H9 (cell line): Measurements from ENCODE around the gene PLAAT1. TPM values are rescaled to one million over a fixed set of nuclear protein-coding genes. Genes with fewer than 3 reads are reported as not detected.

Experiments used
- DNase-seq: peaks from one replicate; pipeline ENCODE4 v3.0.0-alpha.2; 2017
- H2AFZ ChIP-seq: one replicate; pipeline ENCODE4 v1.6.1; 2013; ENCODE audit warnings: mild to moderate bottlenecking, low read length, control low read depth, moderate library complexity
- H2AK5ac ChIP-seq: 2 replicates; pipeline ENCODE4 v1.6.1; 2013; ENCODE audit warnings: low read length, control low read depth, mixed read lengths; ENCODE audit not compliant: insufficient read length
- H2BK120ac ChIP-seq: one replicate; pipeline ENCODE4 v1.6.1; 2013; ENCODE audit warnings: low read depth, mild to moderate bottlenecking, low read length, control low read depth, inconsistent platforms; ENCODE audit not compliant: poor library complexity, severe bottlenecking
- H2BK12ac ChIP-seq: 2 replicates; pipeline ENCODE4 v1.6.1; 2013; ENCODE audit warnings: low read length, control low read depth, mixed read lengths, low read depth; ENCODE audit not compliant: insufficient read length
- H2BK15ac ChIP-seq: 2 replicates; pipeline ENCODE4 v1.6.1; 2013; ENCODE audit warnings: low read depth, low read length, control low read depth
- H2BK20ac ChIP-seq: one replicate; pipeline ENCODE4 v1.6.1; 2013; ENCODE audit warnings: low read depth, mild to moderate bottlenecking, low read length, control low read depth, inconsistent platforms; ENCODE audit not compliant: poor library complexity, severe bottlenecking
- H2BK5ac ChIP-seq: 2 replicates; pipeline ENCODE4 v1.6.1; 2013; ENCODE audit warnings: low read length, control low read depth, mixed read lengths; ENCODE audit not compliant: insufficient read length
- H3K14ac ChIP-seq: 2 replicates; pipeline ENCODE4 v1.6.1; 2013; ENCODE audit warnings: low read length, control low read depth; ENCODE audit not compliant: insufficient read depth
- H3K18ac ChIP-seq: 2 replicates; pipeline ENCODE4 v1.6.1; 2013; ENCODE audit warnings: low read depth, mild to moderate bottlenecking, mixed read lengths, low read length, control low read depth; ENCODE audit not compliant: insufficient read length
- H3K23ac ChIP-seq: 2 replicates; pipeline ENCODE4 v1.6.1; 2013; ENCODE audit warnings: low read length, control low read depth, mixed read lengths, low read depth; ENCODE audit not compliant: insufficient read length
- H3K23me2 ChIP-seq: 2 replicates; pipeline ENCODE4 v1.6.1; 2013; ENCODE audit warnings: low read depth, mild to moderate bottlenecking, mixed read lengths, low read length, control low read depth; ENCODE audit not compliant: insufficient read length, poor library complexity, severe bottlenecking
- H3K27ac ChIP-seq: 2 replicates; pipeline ENCODE4 v1.5.1; 2013; ENCODE audit warnings: low read length, control low read depth, mixed read lengths, low read depth; ENCODE audit not compliant: insufficient read length
- H3K27me3 ChIP-seq: 2 replicates; pipeline ENCODE4 v1.6.1; 2013; ENCODE audit warnings: low read length, control low read depth, inconsistent platforms; ENCODE audit not compliant: insufficient read depth
- H3K4ac ChIP-seq: 2 replicates; pipeline ENCODE4 v1.6.1; 2013; ENCODE audit warnings: low read depth, mild to moderate bottlenecking, control low read depth, inconsistent platforms, low read length, moderate library complexity
- H3K4me1 ChIP-seq: 2 replicates; pipeline ENCODE4 v1.6.1; 2013; ENCODE audit warnings: low read length, control low read depth, inconsistent platforms; ENCODE audit not compliant: insufficient read depth
- H3K4me2 ChIP-seq: 2 replicates; pipeline ENCODE4 v1.6.1; 2013; ENCODE audit warnings: low read length, control low read depth, mixed read lengths; ENCODE audit not compliant: insufficient read length, insufficient read depth
- H3K56ac ChIP-seq: 2 replicates; pipeline ENCODE4 v1.6.1; 2013; ENCODE audit warnings: low read depth, mild to moderate bottlenecking, mixed read lengths, low read length, control low read depth; ENCODE audit not compliant: insufficient read length
- H3K79me1 ChIP-seq: 2 replicates; pipeline ENCODE4 v1.6.1; 2013; ENCODE audit warnings: low read depth, mild to moderate bottlenecking, moderate library complexity, low read length, control low read depth, inconsistent platforms; ENCODE audit not compliant: insufficient read depth, poor library complexity, severe bottlenecking
- H3K79me2 ChIP-seq: 2 replicates; pipeline ENCODE4 v1.6.1; 2013; ENCODE audit warnings: low read length, control low read depth, inconsistent platforms; ENCODE audit not compliant: insufficient read depth
- H3K9ac ChIP-seq: 2 replicates; pipeline ENCODE4 v1.6.1; 2013; ENCODE audit warnings: low read length, control low read depth, mixed read lengths; ENCODE audit not compliant: insufficient read length; ENCODE audit errors: extremely low read depth
- H3K9me3 ChIP-seq: one replicate; pipeline ENCODE4 v1.6.1; 2013; ENCODE audit warnings: low read depth, low read length, inconsistent platforms; ENCODE audit not compliant: control insufficient read depth
- H3T11ph ChIP-seq: one replicate; pipeline ENCODE4 v1.6.1; 2013; ENCODE audit warnings: mild to moderate bottlenecking, low read length, control low read depth, inconsistent platforms
- H4K20me1 ChIP-seq: one replicate; pipeline ENCODE4 v1.6.1; 2013; ENCODE audit not compliant: control insufficient read depth, insufficient read length, insufficient read depth
- H4K5ac ChIP-seq: 2 replicates; pipeline ENCODE4 v1.6.1; 2013; ENCODE audit warnings: low read depth, mild to moderate bottlenecking, mixed read lengths, low read length, control low read depth; ENCODE audit not compliant: insufficient read length
- H4K8ac ChIP-seq: replicated peaks from 2 replicates; pipeline ENCODE4 v1.6.1; 2013; ENCODE audit warnings: low read length, control low read depth, mixed read lengths, low read depth; ENCODE audit not compliant: insufficient read length
- H4K91ac ChIP-seq: 2 replicates; pipeline ENCODE4 v1.6.1; 2013; ENCODE audit warnings: low read depth, mild to moderate bottlenecking, moderate library complexity, mixed read lengths, low read length, control low read depth; ENCODE audit not compliant: insufficient read length
- H3K27ac Mint-ChIP-seq, 3 experiments: 2 replicates in 2 of 3; 3 replicates in 1 of 3; pipeline ENCODE4 v1.8.0; 2020 to 2021; ENCODE audit warnings: mixed read lengths in 3 of 3, mild to moderate bottlenecking in 1 of 3, moderate library complexity in 1 of 3
- H3K27me3 Mint-ChIP-seq: 2 replicates; pipeline ENCODE4 v1.8.0; 2021; ENCODE audit warnings: low read depth, mild to moderate bottlenecking, moderate library complexity, mixed read lengths
- H3K36me3 Mint-ChIP-seq, 3 experiments: 2 replicates in 2 of 3; 3 replicates in 1 of 3; pipeline ENCODE4 v1.8.0; 2020 to 2021; ENCODE audit warnings: low read depth in 3 of 3, mixed read lengths in 3 of 3; ENCODE audit not compliant: insufficient read depth in 1 of 3
- H3K4me1 Mint-ChIP-seq, 2 experiments: 2 replicates each; pipeline ENCODE4 v1.8.0; 2020; ENCODE audit warnings: mixed read lengths in 2 of 2
- H3K4me3 Mint-ChIP-seq, 2 experiments: 2 replicates in 1 of 2; 3 replicates in 1 of 2; pipeline ENCODE4 v1.8.0; 2020 to 2021; ENCODE audit warnings: mild to moderate bottlenecking in 2 of 2, mixed read lengths in 2 of 2, moderate library complexity in 1 of 2
- H3K9me3 Mint-ChIP-seq, 2 experiments: 2 replicates in 1 of 2; 3 replicates in 1 of 2; pipeline ENCODE4 v1.8.0; 2020; ENCODE audit warnings: mild to moderate bottlenecking in 2 of 2, mixed read lengths in 2 of 2, moderate library complexity in 1 of 2
- CTCF ChIP-seq: fragments of 200-600 bp; sonication (generic); conservative IDR thresholded peaks from 3 replicates; pipeline ENCODE4 v1.8.0; 2021; ENCODE audit warnings: antibody characterized with exemption, mild to moderate bottlenecking
- WGBS: extraction: QIAGEN DNeasy Blood & Tissue Kit; methylation state at CpG from one replicate; pipeline ENCODE4 v1.1.7; 2013; ENCODE audit warnings: missing lambda C conversion rate, low lambda C conversion rate, mixed read lengths; ENCODE audit not compliant: insufficient read length; ENCODE audit errors: extremely low coverage; 5-methylcytosine and 5-hydroxymethylcytosine counted together
- total RNA-seq: library from RNA; stranded (reverse); gene quantifications from 2 replicates; pipeline ENCODE4 v1.2.1, GENCODE V29; 2021

The PLAAT1 gene
- total RNA-seq, 1 experiment from 2014 or later = 4.4 TPM

GRCh38 chr3:193214445-193214844 is 26.6 kb upstream of the PLAAT1 start:
- peaks cover 0 to 2% of the 10 kb centered on the region in 2 experiments; a peak in 1 of 5 replicates for H3K9me3 Mint-ChIP-seq
- no peak overlapping the region for H3T11ph ChIP-seq
- H3K27me3 Mint-ChIP-seq = no peaks in the 10 kb centered on the region; the same call in 1 of the 2 replicates
- H3K56ac ChIP-seq = no peak overlapping the region
- H4K91ac ChIP-seq = no peak overlapping the region
- H4K20me1 ChIP-seq = no peaks in the 10 kb centered on the region
- H3K79me1 ChIP-seq = no peaks in the 10 kb centered on the region
- no peak overlapping the region for H3K4me3 Mint-ChIP-seq
- H3K4me1 ChIP-seq = no peaks in the 10 kb centered on the region
- no peak overlapping the region for H3K4me2 ChIP-seq
- no peak overlapping the region for H4K8ac ChIP-seq
- DNase-seq = no peak
- no peaks in the 10 kb centered on the region for H3K9me3 ChIP-seq
- H3K9ac ChIP-seq = no peak overlapping the region
- H4K5ac ChIP-seq = no peak overlapping the region
- no peaks in the 10 kb centered on the region for H3K36me3 Mint-ChIP-seq
- H3K23ac ChIP-seq = no peak overlapping the region
- no peak overlapping the region for H3K27ac Mint-ChIP-seq
- no peak overlapping the region for H3K14ac ChIP-seq
- no peak overlapping the region for H3K27ac ChIP-seq
- no CpG with 5 or more reads among the region's 3 CpGs for WGBS
- no peak overlapping the region for H2BK12ac ChIP-seq
- H3K27me3 ChIP-seq = no peaks in the 10 kb centered on the region
- H3K23me2 ChIP-seq = no peaks in the 10 kb centered on the region
- TF ChIP-seq CTCF = no peak
- H2BK120ac ChIP-seq = no peak overlapping the region
- H2BK5ac ChIP-seq = no peak overlapping the region
- H2AK5ac ChIP-seq = no peak overlapping the region
- H3K18ac ChIP-seq = no peak overlapping the region
- H3K4ac ChIP-seq = no peak overlapping the region
- no peak overlapping the region for H2BK15ac ChIP-seq
- no peaks in the 10 kb centered on the region for H3K4me1 Mint-ChIP-seq
- no peaks in the 10 kb centered on the region for H3K79me2 ChIP-seq
- no peak overlapping the region for H2BK20ac ChIP-seq
- H2AFZ ChIP-seq = no peak overlapping the region
